VCaP (cell line): Measurements from ENCODE around the gene CCL22.

Experiments used
- H3K27ac ChIP-seq: fragments of 450-650 bp; 2 replicates; pipeline ENCODE4 v1.5.1; 2017
- TF ChIP-seq, protein P1 (sequence below): fragments of 450-650 bp; conservative IDR thresholded peaks from 2 replicates; pipeline ENCODE4 v1.5.1; 2017; ENCODE audit warnings: mild to moderate bottlenecking, moderate library complexity

Gene CCL22

DNA sequence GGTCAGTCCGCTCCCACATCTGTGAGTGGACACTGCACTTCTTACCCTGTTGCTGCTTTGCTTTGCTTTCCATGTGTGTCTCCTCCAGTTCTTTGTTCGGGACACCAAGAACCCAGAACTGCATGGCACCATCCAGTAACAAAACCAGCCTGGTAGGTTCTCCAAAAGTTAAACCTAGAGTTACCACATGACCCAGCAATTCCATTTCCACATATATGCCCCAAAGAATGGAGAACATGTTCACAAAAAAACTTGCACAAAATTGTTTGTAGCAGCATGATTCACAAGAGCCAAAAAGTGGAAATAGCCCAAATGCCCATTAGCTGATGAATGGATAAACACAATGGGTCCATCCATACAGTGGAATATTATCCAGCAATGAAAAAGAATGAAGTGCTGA, 10.3 kb upstream of the CCL22 start:
- TF ChIP-seq, protein P1, sequence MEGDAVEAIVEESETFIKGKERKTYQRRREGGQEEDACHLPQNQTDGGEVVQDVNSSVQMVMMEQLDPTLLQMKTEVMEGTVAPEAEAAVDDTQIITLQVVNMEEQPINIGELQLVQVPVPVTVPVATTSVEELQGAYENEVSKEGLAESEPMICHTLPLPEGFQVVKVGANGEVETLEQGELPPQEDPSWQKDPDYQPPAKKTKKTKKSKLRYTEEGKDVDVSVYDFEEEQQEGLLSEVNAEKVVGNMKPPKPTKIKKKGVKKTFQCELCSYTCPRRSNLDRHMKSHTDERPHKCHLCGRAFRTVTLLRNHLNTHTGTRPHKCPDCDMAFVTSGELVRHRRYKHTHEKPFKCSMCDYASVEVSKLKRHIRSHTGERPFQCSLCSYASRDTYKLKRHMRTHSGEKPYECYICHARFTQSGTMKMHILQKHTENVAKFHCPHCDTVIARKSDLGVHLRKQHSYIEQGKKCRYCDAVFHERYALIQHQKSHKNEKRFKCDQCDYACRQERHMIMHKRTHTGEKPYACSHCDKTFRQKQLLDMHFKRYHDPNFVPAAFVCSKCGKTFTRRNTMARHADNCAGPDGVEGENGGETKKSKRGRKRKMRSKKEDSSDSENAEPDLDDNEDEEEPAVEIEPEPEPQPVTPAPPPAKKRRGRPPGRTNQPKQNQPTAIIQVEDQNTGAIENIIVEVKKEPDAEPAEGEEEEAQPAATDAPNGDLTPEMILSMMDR: no peak
- H3K27ac ChIP-seq: no peak overlapping the region

DNA sequence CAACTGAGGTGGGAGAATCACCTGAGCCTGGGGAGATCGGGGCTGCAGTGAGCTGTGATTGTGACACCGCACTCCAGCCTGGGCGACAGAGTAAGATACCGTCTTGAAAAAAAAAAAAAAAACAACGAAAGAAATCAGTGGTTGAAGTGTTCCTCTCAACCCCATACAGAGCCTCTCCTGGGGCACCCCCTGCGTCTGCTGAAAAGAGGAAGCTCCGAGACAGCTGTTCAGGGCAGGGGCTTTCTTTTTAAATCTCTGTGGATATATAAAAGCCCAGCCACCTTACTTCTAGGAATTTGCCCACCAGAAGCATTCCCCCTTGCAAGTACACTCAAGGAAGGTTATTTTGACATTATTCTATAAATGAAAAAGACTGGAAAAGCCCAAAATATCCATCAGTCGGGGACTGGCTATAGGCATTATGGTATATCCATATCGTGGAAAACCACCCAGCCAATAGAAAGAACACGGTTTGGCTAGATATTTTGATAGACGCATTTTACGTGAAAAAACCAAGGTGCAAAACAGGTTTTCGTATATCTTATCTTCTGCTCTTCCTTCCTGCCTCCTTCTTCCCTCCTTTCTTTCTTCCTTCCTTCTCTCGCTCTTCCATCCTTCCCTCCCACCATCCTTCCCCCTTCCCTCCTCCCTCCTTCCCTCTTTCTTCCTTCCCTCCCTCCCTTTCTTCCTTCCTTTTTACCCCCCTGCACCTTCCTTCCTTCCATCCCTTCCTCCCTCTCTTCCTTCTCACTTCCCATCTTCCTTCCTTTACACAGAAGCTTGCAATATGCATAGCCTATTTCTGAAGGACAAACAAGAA, 9.2 kb upstream of the CCL22 start:
- H3K27ac ChIP-seq: no peak overlapping the region
- TF ChIP-seq, protein P1: no peak

DNA sequence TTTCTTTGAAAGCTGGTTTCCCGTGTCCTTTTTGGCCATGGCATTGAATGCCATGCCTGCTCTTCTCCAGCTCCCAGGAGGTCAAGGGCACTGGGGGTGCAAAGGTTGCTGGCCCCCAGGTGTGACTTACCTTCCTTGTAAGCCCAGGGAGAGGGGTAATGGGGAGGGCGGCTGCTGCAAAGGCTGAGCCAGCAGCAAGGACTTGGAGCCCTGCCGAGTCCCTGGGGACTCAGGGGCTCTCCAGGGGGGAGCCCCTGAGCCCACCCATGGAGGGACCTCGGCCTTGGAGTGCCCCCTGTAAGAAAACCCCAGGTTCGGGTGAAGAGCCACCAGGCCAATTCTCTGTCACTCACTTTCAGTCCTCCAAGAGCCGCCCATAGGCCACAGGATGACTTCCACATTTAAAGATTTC, 5.9 kb upstream of the CCL22 start:
- TF ChIP-seq, protein P1: no peak
- no peak overlapping the region for H3K27ac ChIP-seq

DNA sequence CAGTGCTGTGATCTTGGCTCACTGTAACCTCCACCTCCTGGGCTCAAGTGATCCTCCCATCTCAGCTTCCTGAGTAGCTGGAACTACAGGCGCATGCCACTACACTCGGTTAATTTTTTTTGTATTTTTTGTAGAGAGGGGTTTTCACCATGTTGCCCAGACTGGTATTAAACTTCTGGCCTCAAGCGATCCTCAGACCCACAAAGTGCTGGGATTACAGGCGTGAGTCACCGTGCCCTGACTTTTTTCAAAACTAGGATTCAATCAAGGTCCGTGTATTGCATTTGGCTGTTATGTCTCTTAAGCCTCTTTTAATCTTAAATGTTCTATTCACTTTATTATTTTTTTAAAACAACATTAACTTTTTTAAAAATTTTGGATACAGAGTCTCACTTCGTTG, 4.3 kb upstream of the CCL22 start:
- TF ChIP-seq, protein P1: no peak
- no peak overlapping the region for H3K27ac ChIP-seq

DNA sequence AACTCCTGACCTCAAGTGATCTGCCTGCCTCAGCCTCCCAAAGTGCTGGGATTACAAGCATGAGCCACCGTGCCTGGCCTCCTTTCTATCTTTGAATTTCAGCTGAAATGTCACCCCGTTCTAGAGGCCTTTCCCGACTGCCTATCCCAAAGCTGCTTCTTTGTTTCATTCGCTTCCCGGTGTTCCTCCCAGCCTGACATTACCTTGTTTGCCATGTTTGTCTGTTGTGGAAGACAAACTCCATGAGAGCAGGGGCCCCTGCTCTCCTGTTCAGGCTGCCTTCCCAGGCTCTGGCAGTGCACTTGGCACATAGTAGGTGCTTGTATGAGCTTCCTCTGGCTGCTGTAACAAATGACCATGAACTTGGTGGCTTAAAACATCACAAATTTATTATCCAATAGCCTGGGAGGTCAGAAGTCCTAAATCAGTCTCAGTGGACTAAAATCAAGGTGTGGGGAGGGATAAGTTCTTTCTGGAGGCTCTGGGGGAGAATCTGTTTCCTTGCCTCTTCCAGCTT, 2.6 kb upstream of the CCL22 start:
- TF ChIP-seq, protein P1: no peak
- no peak overlapping the region for H3K27ac ChIP-seq

DNA sequence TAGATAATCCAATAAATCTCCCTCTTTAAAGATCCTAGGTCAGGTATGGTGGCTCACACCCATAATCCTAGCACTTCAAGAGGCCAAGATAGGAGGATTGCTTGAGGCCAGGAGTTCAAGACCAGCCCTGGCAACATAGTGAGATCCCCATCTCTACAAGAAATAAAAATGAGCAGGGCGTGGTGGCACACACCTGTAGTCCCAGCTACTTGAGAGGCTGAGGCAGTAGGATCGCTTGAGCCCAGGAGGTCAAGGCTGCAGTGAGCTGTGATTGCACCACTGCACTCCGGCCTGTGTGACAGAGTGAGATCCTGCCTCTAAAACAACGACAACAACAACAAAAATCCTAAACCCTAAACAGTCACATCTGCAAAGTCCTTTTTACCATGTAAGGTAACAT, 2.0 kb upstream of the CCL22 start:
- no peak overlapping the region for H3K27ac ChIP-seq
- TF ChIP-seq, protein P1: no peak

DNA sequence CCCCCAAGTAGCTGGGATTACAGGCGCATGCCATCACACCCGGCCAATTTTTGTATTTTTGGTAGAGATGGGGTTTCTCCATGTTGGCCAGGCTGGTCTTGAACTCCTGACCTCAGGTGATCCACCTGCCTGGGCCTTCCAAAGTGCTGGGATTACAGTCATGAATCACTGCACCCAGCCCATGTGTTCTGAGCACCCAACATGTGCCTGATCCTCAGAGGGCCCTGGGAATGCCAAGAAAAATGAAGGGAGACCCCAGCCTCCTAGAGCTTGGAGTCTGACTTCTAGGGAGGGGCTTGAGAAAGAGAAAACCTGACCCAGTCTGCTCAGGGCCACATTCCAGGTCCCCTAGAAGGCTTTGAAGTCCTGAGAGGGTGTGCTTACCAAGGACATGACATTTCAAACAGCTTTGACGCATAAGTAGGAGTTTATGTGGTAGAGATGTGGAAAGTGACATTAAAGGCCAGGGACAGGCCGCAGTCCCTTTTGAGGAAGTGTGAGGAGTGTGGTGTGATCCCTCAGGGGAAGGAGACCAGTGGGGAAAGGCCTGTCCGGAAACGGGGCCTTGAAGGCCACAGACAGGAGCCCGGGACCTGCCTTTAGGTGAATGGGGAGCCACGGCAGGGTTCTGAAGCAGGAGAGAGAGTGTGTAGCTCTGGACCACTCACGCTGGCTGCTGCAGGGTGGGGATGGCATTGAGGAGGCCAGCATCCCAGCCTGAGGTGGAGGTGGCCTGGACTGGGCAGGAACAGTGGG, 1.1 kb upstream of the CCL22 start:
- no peak overlapping the region for H3K27ac ChIP-seq
- TF ChIP-seq, protein P1: no peak
